Measurements from ENCODE around the gene LMX1B.
"Not testable (repeated sequence)": the region's sequence is repeated elsewhere in the genome, so short reads cannot be mapped to it uniquely, and the experiment has no call there.

Gene LMX1B

DNA sequence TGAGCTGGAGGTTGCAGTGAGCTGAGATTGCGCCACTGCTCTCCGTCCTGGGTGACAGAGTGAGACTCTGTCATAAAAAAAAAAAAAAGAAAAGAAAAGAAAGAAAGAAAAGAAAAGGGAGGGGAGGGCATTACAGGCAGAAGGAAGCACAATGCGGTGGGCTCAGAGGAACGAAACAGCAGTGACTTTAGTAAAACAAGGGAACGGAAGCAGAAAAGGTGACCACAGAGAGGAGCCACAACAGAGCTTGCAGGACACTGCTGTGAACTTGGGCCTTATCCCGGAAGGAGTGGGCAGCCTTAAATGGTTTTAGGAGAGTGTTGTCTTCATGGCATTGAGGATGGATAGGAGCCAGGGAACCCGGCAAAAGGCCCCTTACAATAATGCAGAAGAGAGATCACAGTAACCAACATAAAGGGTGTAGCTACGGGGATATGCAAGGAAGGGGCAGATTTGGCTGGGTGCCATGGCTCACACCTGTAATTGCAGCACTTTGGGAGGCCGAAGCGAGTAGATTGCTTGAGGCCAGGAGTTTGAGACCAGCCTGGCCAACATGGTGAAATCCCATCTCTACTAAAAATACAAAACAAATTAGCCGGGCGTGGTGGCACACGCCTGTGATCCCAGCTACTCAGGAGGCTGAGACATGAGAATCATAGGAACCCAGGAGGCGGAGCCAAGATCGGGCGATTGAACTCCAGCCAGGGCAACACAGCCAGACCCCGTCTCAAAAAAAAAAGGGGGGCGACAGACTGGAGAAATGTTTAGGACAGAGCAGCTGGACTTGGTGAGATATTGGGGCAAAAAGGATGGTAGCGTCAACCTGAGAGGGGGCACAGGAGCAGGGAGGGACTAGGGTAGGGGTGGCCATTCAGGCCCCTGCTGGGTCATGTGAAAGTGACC lies 107.2 kb downstream of the LMX1B start:
- no peak for DNase-seq

- no peak for DNase-seq
Measured at GRCh38 chr9:126721564-126721981, 107.8 kb downstream of the LMX1B start.

DNA sequence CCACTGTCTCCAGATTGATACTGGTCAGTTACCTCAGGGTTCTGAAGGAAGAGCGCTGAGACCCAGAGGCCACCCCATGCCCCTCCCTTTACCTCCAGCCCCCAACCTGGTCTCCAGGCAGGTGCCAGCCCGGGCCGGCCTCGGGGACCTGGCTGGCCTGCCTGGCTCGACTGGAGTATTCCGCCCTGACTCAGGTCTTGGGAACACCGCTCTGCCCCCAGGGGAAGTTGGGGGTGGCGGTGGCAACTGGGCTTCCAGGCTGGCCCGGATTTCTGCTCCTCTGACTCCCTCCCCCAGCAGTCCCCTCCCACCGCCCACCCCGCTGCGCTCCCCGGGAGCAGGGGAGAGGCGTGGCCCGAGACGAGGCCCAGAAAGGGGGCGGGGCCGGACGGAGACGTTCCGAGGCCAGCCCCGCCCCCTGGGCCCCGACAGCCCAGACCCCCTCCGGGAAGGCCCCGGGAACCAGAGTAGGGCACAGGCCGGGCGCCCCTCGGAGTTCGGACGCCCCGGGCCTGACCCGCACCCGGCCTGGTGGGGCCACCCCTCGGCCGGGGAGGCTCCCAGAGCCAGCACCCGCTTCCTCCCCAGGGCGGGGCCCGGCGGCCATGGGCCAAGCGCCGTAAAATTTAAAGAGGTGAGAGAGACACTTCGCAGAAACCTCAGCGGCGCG lies 108.7 kb downstream of the LMX1B start:
- DNase-seq: peak; percentile 37

GRCh38 chr9:126722922-126723806 lies 109.4 kb downstream of the LMX1B start:
- peak; percentile 9 for DNase-seq

- DNase-seq: no peak
Measured at GRCh38 chr9:126723807-126724172, 110.1 kb downstream of the LMX1B start.

DNA sequence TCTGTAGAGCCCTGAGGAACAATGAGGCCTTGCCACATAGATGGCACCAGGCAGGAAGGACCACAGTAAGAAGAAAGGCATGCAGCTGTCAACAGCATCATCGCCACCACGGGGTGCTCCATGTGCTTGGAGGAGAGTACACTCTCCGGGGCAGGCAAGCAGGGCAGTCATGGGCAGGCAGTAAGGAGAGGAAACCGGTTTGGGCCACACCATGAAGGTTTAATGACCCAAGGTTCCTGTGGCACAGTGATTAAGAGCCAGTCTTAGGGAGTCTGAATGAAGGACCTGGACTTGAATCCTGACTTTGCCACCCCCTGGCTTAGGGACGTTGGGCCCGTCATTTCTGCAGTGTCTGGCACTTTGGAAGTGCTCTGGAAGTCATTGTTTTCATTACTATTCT lies 110.5 kb downstream of the LMX1B start:
- DNase-seq: no peak

GRCh38 chr9:126725485-126725884 lies 111.8 kb downstream of the LMX1B start:
- DNase-seq: not testable (repeated sequence)

DNA sequence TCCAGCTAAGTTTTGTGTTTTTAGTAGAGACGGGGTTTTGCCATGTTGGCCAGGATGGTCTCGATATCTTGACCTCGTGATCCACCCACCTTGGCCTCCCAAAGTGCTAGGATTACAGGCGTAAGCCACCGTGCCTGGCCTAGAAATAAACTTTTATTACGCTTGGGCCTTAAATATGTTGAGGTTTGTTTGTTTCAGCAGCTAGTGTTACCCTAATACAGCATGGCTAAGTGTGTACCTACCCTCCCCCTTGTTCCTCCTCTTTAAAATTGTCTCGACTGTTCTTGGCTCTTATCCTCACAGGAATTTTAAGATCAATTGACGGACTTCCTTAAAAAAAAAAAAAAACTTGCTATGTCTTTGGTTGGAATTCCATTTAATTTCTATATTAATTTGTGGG lies 114.5 kb downstream of the LMX1B start:
- DNase-seq: not testable (repeated sequence)

GRCh38 chr9:126730592-126730991 lies 116.9 kb downstream of the LMX1B start:
- DNase-seq: not testable (repeated sequence)

DNA sequence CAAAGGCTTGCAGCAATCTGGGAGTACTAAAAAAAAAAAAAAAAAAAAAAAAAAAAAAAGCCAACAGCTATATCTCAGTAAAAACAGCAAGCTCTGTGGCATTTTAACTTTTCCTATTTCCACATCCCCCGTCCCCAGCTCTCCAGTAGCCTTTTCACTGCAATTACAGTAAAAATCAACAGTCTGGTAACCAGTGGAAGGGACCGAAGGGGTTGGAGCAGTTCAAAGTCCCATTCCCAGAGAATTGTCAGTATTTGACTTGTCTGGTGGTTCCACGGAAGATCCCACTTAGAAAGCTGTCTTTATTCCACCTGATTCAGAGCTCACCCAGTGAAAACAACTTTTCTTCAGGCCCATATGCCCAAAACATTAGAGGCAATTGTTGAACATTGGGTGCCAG lies 119.3 kb downstream of the LMX1B start:
- DNase-seq: no peak

DNA sequence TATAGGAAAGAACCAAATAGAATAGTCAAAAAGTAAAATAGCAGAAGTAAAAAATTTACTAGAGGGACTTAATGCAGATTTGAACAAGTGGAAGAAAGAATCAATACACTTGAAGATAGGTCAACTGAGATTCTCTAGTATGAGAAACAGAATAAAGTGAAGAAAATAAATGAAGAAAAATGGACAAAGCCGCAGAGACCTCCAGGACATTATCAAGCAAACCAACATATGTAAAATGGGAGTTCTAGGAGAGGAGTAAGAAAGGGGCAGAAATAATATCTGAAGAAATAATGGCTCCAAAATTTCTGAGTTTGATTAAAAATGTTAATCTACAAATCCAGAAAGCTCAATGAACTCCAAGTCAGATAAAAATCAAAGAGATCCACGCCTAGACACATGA lies 121.1 kb downstream of the LMX1B start:
- no peak for DNase-seq

- DNase-seq: no peak
Measured at GRCh38 chr9:126735482-126735881, 121.8 kb downstream of the LMX1B start.

DNA sequence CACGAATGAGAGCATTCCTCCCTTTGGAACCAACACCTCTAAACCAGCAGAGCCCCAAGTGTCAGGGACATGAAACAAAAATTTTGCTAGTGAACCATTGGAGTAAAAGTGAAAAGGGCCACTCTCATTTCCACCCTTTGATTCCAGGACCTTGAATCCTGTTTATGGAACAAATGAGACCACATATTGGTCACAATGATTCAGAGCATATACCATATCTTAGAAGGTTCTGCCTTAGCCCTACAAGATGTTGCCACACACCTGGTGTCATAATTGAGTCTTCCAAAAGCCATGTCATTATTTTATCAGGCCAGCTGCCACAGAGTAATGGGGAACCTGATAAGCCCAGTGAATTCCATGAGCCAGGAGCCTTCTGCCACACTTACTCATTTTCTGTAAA lies 124.8 kb downstream of the LMX1B start:
- no peak for DNase-seq

GRCh38 chr9:126743041-126743440 lies 129.3 kb downstream of the LMX1B start:
- DNase-seq: no peak

- no peak for DNase-seq
Measured at GRCh38 chr9:126745574-126746411, 132.1 kb downstream of the LMX1B start.
